ENCODE data around the gene CORO2A. TPM values are rescaled to one million over a fixed set of nuclear protein-coding genes. Genes with fewer than 3 reads are reported as not detected.

Gene CORO2A
- total RNA-seq, 2 experiments from 2014 or later, result 6.8 to 8.5 TPM

GRCh38 chr9:98149422-98149821 lies 43.0 kb downstream of the CORO2A start:
- no peak overlapping the region for H3K4me3 ChIP-seq (ENCODE audit: low read length)
- no peaks in the 10 kb centered on the region for H3K27me3 ChIP-seq (ENCODE audit: control insufficient read depth in 1 of 2, insufficient read depth in 2 of 2, low read length in 2 of 2)
- Mint-ChIP-seq H3K4me3 (no peak overlapping the region), H3K4me1 (ENCODE audit: low read depth) (peaks cover 5% of the 10 kb centered on the region), H3K27me3 (no peaks in the 10 kb centered on the region), H3K27ac (no peak overlapping the region), H3K36me3 (ENCODE audit: low read depth) (peaks cover 35% of the 10 kb centered on the region), H3K9me3 (no peaks in the 10 kb centered on the region)
- no peaks in the 10 kb centered on the region for H3K9me3 ChIP-seq (ENCODE audit: control insufficient read depth in 1 of 2, insufficient read depth in 1 of 2, low read length in 2 of 2)
- H3K4me1 ChIP-seq (ENCODE audit: insufficient read depth, low read length), result peaks cover 3% of the 10 kb centered on the region
- POLR2A ChIA-PET, result interaction anchor here (1.0 kb wide), 1 partner anchor 35 kb away, joined by 3 read pairs; no protein-coding TSS in a partner anchor
- no peak for TF ChIP-seq CTCF (IDR thresholded peaks at IDR 0.05)
- ATAC-seq (ENCODE audit: poor library complexity) (no peak), DNase-seq (no peak)
- H3K36me3 ChIP-seq (ENCODE audit: insufficient read depth, low read length), result peaks cover 7% of the 10 kb centered on the region
- no peak overlapping the region for H3K27ac ChIP-seq (ENCODE audit: low read depth in 1 of 2, low read length in 2 of 2)
- intact Hi-C loops (cut with DNase I, micrococcal nuclease), result no loop called here
- CTCF ChIA-PET, result interaction anchor here (1.1 kb wide), 1 partner anchor 31 kb away, joined by 3 read pairs; no protein-coding TSS in a partner anchor

GRCh38 chr9:98148486-98148885 lies 44.0 kb downstream of the CORO2A start:
- no peak for TF ChIP-seq CTCF (IDR thresholded peaks at IDR 0.05)
- Histone ChIP-seq H3K9me3 (ENCODE audit: control insufficient read depth in 1 of 2, insufficient read depth in 1 of 2, low read length in 2 of 2) (no peaks in the 10 kb centered on the region), H3K27me3 (ENCODE audit: control insufficient read depth in 1 of 2, insufficient read depth in 2 of 2, low read length in 2 of 2) (no peaks in the 10 kb centered on the region), H3K27ac (ENCODE audit: low read depth in 1 of 2, low read length in 2 of 2) (no peak overlapping the region), H3K4me1 (ENCODE audit: insufficient read depth, low read length) (peaks cover 3% of the 10 kb centered on the region), H3K4me3 (ENCODE audit: low read length) (no peak overlapping the region), H3K36me3 (ENCODE audit: insufficient read depth, low read length) (peaks cover 9% of the 10 kb centered on the region)
- DNase-seq (no peak), ATAC-seq (ENCODE audit: poor library complexity) (no peak)
- Mint-ChIP-seq H3K4me1 (ENCODE audit: low read depth) (peaks cover 5% of the 10 kb centered on the region), H3K9me3 (no peaks in the 10 kb centered on the region), H3K4me3 (no peak overlapping the region), H3K27me3 (no peaks in the 10 kb centered on the region), H3K36me3 (ENCODE audit: low read depth) (peaks cover 30% of the 10 kb centered on the region), H3K27ac (no peak overlapping the region)
- ChIA-PET CTCF (interaction anchor here (0.6 to 1.1 kb wide), 2 partner anchors 30 to 608 kb away, joined by 3 read pairs; no protein-coding TSS in a partner anchor), POLR2A (no interaction called here)
- intact Hi-C loops (cut with DNase I, micrococcal nuclease), result no loop called here

GRCh38 chr9:98147582-98147981 lies 44.9 kb downstream of the CORO2A start:
- Histone ChIP-seq H3K4me3 (ENCODE audit: low read length) (no peak overlapping the region), H3K9me3 (ENCODE audit: control insufficient read depth in 1 of 2, insufficient read depth in 1 of 2, low read length in 2 of 2) (no peaks in the 10 kb centered on the region), H3K36me3 (ENCODE audit: insufficient read depth, low read length) (peaks cover 11% of the 10 kb centered on the region), H3K27ac (ENCODE audit: low read depth in 1 of 2, low read length in 2 of 2) (no peak overlapping the region), H3K27me3 (ENCODE audit: control insufficient read depth in 1 of 2, insufficient read depth in 2 of 2, low read length in 2 of 2) (no peaks in the 10 kb centered on the region), H3K4me1 (ENCODE audit: insufficient read depth, low read length) (peaks cover 3% of the 10 kb centered on the region)
- Mint-ChIP-seq H3K4me3 (no peak overlapping the region), H3K27ac (no peak overlapping the region), H3K9me3 (no peaks in the 10 kb centered on the region), H3K4me1 (ENCODE audit: low read depth) (peaks cover 5% of the 10 kb centered on the region), H3K27me3 (no peaks in the 10 kb centered on the region), H3K36me3 (ENCODE audit: low read depth) (peaks cover 25% of the 10 kb centered on the region)
- ATAC-seq (ENCODE audit: poor library complexity) (no peak), DNase-seq (no peak)
- intact Hi-C loops (cut with DNase I, micrococcal nuclease), result no loop called here
- no peak for TF ChIP-seq CTCF (IDR thresholded peaks at IDR 0.05)
- ChIA-PET CTCF (interaction anchor here (0.6 kb wide), 1 partner anchor 607 kb away, joined by 3 read pairs; no protein-coding TSS in a partner anchor), POLR2A (no interaction called here)
